Muscle of leg (tissue), 11 donors: ENCODE results near the gene MRPL44. TPM values are rescaled to one million over a fixed set of nuclear protein-coding genes. Genes with fewer than 3 reads are reported as not detected.
A peak's percentile ranks its signal among the peaks of the same experiment; 100 is the strongest.

ENCODE experiments used
- DNase-seq: peaks from one replicate; pipeline ENCODE4 v3.0.0; 2013
- H3K27ac ChIP-seq: one replicate; pipeline ENCODE4 v1.5.1; 2013; ENCODE audit warnings: mild to moderate bottlenecking, low read length, control low read depth
- H3K27me3 ChIP-seq: one replicate; pipeline ENCODE4 v1.6.1; 2013; ENCODE audit warnings: low read length; ENCODE audit not compliant: control insufficient read depth, insufficient read depth
- H3K36me3 ChIP-seq: one replicate; pipeline ENCODE4 v1.6.1; 2013; ENCODE audit warnings: low read length; ENCODE audit not compliant: control insufficient read depth, insufficient read depth
- H3K4me1 ChIP-seq: one replicate; pipeline ENCODE4 v1.6.1; 2013; ENCODE audit warnings: low read length; ENCODE audit not compliant: control insufficient read depth, insufficient read depth
- H3K4me3 ChIP-seq: one replicate; pipeline ENCODE4 v1.5.1; 2013; ENCODE audit warnings: low read length, control low read depth
- H3K9me3 ChIP-seq: replicated peaks from 2 replicates; pipeline ENCODE4 v1.6.1; 2013; ENCODE audit warnings: low read depth, low read length; ENCODE audit not compliant: control insufficient read depth
- WGBS: methylation state at CpG from one replicate; pipeline ENCODE4 v1.1.5; 2013; ENCODE audit warnings: missing lambda C conversion rate; ENCODE audit not compliant: insufficient coverage; 5-methylcytosine and 5-hydroxymethylcytosine counted together
- polyA plus RNA-seq, 8 donors: library from polyadenylated mRNA; unstranded; fragments of 120-200 nt; gene quantifications; one replicate each; pipeline versions ENCODE4 v1.2.1 to v1.2.3, GENCODE V29; 2013; ENCODE audit warnings: inconsistent platforms in 1 of 8, low replicate concordance in 1 of 8; ENCODE audit not compliant: insufficient read length in 8 of 8, insufficient read depth in 1 of 8
- total RNA-seq: library from RNA; stranded (reverse); fragments of 120-200 nt; gene quantifications from one replicate; pipeline ENCODE4 v1.2.4, GENCODE V29; 2013

MRPL44 gene
- total and polyA plus RNA-seq, 9 donors, result 25.2 to 30.9 (median 26.3) TPM

DNA sequence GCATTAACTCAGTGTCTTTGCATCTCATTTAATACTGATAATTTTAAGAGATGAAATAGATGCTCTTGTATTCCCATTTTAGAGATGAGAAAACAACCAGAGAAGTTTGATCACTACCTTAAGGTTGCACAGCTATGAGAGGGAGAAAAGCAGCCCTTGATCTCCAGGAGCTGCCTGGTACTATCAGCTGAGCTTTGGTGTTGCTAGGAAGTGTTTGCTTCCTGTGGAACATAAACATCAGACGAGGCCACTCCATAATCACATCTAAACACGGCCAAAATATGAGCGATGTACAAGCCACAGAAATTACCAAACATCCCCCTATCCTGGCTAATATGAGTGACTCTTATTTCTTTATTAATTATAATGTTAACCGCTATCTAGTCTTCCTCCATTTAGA is 11.5 kb upstream of the MRPL44 start:
- H3K4me1 ChIP-seq, result peaks cover 18% of the 10 kb centered on the region
- WGBS, result no CpG with 5 or more reads among the region's 4 CpGs
- no peak overlapping the region for H3K27ac ChIP-seq

DNA sequence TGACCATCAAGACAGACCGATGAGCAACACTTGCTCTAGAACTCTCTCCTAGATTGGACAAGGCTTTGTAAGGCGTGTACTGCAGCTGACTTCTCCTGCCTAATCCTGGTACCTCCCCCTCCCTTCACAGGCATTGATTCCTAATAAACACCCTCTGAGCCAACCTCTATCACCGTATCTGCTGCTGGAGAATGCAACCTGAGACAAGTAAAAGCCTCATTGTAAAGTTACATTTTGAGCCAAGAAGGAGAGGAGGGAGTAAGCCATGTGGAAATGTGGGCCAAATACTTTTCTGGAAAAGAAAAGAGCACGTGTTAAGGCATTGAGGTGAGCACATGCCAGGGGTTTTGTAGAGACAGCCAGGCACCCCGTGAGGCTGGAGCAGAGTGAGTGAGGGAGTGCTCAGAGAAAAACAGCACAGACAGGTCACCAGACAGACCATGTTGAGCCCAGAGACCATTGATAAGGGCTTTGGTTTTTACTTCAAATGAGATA is 9.5 kb upstream of the MRPL44 start:
- Histone ChIP-seq H3K4me3 (no peak overlapping the region), H3K4me1 (peaks cover 16% of the 10 kb centered on the region), H3K36me3 (no peaks in the 10 kb centered on the region), H3K27ac (no peak overlapping the region), H3K9me3 (no peaks in the 10 kb centered on the region), H3K27me3 (no peaks in the 10 kb centered on the region)
- DNase-seq, result no peak
- WGBS, result 17% methylated on average over 3 of the region's 5 CpGs

More for the DNA sequence above, 11.5 kb upstream of the MRPL44 start:
- H3K9me3 ChIP-seq, result no peaks in the 10 kb centered on the region
- peaks cover 3% of the 10 kb centered on the region for H3K36me3 ChIP-seq
- no peak overlapping the region for H3K4me3 ChIP-seq
- H3K27me3 ChIP-seq, result no peaks in the 10 kb centered on the region
- no peak for DNase-seq

DNA sequence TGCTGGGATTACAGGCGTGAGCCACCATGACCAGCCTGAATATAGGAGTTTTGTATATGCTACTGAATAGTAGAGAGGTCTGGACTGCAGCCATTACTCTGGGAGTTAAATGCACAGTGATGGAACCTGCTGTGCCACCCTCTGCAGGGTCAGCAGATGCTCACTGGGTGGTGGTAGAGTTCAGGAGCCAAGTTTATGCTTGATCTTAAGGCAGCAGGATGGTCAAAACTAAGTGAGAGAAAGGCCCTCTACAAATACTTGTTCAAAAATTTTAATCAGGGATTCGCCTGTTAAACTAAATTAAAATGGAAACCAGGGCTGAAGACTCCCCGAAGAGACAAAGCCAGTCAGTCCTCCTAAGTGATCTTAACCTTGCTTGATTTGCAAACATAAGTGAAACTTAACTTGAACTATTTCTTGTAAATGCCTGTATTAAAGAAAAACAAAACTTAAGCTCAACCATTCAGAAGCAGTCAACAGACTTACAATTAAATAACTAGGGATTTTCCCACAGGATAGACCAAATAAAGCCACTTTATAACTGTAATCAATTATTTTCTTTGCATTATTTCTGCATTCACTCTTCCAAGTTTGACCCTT is 7.9 kb upstream of the MRPL44 start:
- no CpG with 5 or more reads among the region's 3 CpGs for WGBS
- Histone ChIP-seq H3K27me3 (no peaks in the 10 kb centered on the region), H3K27ac (no peak overlapping the region), H3K9me3 (no peaks in the 10 kb centered on the region), H3K4me1 (peaks cover 8% of the 10 kb centered on the region), H3K36me3 (no peaks in the 10 kb centered on the region), H3K4me3 (no peak overlapping the region)
- DNase-seq, result no peak

DNA sequence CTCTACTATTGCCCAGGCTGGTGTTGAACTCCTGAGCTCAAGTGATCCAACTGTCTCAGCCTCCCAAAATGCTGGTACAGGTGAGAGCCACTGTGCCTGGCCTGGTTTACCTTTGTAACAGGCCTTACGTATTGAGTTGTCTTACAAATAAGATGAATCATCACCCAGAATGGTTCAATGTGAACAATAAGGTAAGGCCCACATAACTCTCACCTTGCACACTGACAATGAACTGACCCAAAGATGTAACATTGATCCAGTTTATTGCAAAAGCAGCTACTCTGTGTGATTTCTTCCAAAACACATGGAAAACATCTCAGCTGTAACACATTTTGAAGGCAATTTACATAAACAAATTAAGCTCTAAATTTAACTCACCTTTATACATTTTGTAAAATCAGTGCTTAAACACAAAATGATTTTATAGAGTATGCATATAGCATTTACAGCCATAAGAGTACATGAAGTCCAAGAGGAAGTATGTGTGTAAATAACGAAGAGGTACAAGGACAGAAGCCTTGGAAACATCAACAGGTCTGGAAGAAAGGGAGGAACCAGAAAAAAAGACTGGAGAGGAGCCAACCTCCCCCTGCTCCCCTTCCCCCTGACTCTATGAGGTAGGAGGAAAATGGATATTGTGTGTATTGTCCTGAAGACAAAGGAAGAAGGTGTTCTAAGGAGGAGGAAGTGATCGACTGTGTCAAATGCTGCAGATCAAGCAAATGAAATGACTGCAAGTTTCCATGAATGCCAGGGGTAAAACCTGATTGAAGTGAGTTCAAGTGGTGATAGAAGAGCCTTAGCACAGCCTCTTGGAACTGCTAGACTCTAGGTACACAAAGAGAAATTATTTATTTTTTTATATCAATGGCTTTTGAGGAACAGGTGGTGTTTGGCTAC is 6.6 kb upstream of the MRPL44 start:
- H3K27ac ChIP-seq, result no peak overlapping the region
- no peak overlapping the region for H3K4me3 ChIP-seq
- peaks cover 8% of the 10 kb centered on the region for H3K4me1 ChIP-seq
- no peaks in the 10 kb centered on the region for H3K36me3 ChIP-seq
- H3K9me3 ChIP-seq, result no peaks in the 10 kb centered on the region
- 69% methylated on average over 2 of the region's 3 CpGs for WGBS
- H3K27me3 ChIP-seq, result no peaks in the 10 kb centered on the region
- peak; percentile 27 for DNase-seq

DNA sequence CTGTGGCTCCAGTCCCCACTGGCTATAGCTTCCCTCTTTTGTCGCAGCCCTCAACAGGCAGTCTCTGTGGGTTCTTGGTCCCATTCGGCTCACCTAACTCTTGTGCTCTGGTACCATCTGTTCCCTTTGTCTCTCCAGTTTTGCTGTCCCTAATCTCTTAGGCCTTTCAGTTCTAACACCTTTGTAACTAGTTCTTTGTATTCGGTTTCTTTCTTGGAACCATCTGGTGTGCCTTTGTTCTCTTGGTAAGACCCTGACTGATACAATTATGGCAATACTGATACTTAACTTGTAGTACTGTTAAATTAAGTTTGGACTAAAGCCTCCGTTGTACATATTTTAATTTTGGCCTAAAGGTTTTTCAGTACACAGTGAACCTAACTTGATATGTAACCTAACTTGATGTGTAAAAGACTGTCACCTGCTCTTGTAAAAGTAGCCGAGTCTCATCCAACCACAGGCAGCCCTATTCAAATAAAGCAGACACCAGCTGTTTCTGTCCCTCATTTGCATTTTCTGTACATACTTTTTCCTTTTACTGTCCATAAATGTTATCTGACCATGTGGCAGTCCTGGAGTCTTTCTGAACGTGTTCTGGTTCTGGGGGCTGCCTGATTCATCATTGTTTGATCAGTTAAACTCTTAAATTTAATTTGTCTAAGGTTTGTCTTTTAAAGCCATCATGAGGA is 4.8 kb upstream of the MRPL44 start:
- H3K4me3 ChIP-seq, result no peak overlapping the region
- no peaks in the 10 kb centered on the region for H3K27me3 ChIP-seq
- H3K27ac ChIP-seq, result no peak overlapping the region
- DNase-seq, result peak; percentile 42
- peaks cover 12% of the 10 kb centered on the region for H3K4me1 ChIP-seq
- no peaks in the 10 kb centered on the region for H3K36me3 ChIP-seq
- no peaks in the 10 kb centered on the region for H3K9me3 ChIP-seq
- WGBS, result 96% methylated on average over 2 of the region's 6 CpGs

DNA sequence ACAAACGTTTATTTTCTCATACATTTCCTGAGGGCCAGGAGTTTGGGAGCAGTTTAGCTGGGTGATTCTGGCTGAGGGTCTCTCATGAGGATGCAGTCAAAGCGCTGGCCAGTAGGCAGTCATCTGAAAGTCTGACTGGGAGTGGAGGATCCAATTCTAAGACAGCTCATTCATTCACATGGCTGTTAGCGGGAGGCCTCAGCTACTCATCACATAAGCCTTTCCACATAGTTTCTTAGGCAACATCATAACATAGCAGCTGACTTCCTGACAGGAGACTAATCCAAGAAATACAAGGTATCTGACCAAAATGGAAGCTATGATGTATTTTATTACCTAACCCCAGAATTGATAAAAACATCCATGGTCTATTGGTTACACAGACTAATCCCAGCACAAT is 2.9 kb upstream of the MRPL44 start:
- H3K4me3 ChIP-seq, result no peak overlapping the region
- no peak for DNase-seq
- WGBS, result 60% methylated on average over 2 of the region's 3 CpGs
- H3K9me3 ChIP-seq, result no peaks in the 10 kb centered on the region
- H3K27me3 ChIP-seq, result no peaks in the 10 kb centered on the region
- peaks cover 8% of the 10 kb centered on the region for H3K4me1 ChIP-seq
- H3K27ac ChIP-seq, result no peak overlapping the region
- H3K36me3 ChIP-seq, result no peaks in the 10 kb centered on the region

DNA sequence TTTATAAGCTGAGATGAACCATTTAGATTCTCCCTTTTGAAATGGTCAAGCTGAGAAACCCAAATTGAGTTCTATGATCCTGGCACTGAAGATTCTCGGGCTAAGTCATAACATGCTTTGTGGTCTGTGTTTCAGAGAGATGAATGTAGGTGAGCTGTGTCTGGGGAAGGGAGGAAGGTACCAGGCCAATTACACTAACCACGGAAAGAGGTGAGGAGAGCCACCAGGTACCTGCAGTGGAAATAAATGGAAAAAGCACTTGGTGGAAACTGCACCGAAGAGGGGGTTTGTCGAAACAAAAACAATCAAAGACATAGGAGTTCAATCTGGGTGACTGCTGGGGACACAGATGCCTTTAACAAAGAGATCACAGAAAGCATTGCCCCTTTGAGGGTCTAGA is 963 bp upstream of the MRPL44 start:
- Histone ChIP-seq H3K4me3 (no peak overlapping the region), H3K36me3 (peaks cover 11% of the 10 kb centered on the region), H3K27me3 (no peaks in the 10 kb centered on the region), H3K9me3 (no peaks in the 10 kb centered on the region), H3K27ac (peak overlapping the region; percentile 88), H3K4me1 (peaks cover 13% of the 10 kb centered on the region)
- no peak for DNase-seq
- 83% methylated on average over 4 of the region's 4 CpGs for WGBS

DNA sequence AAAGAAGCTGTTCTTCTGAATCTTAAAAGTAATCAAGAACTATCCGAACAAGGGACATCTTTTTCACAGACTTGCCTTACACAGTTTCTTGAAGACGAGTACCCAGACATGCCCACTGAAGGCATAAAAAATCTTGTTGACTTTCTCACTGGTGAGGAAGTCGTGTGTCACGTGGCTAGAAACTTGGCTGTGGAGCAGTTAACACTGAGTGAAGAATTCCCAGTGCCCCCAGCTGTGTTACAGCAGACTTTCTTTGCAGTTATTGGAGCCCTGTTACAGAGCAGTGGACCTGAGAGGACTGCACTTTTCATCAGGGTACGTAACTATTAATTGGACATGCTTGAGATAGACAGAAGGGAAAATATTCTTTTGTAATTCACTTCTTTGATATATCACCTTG is 2.4 kb downstream of the MRPL44 start:
- Histone ChIP-seq H3K36me3 (peaks cover 14% of the 10 kb centered on the region), H3K9me3 (no peaks in the 10 kb centered on the region), H3K27ac (no peak overlapping the region), H3K4me1 (peaks cover 9% of the 10 kb centered on the region), H3K27me3 (no peaks in the 10 kb centered on the region), H3K4me3 (no peak overlapping the region)
- DNase-seq, result peak; percentile 44
- 60% methylated on average over 3 of the region's 5 CpGs for WGBS

DNA sequence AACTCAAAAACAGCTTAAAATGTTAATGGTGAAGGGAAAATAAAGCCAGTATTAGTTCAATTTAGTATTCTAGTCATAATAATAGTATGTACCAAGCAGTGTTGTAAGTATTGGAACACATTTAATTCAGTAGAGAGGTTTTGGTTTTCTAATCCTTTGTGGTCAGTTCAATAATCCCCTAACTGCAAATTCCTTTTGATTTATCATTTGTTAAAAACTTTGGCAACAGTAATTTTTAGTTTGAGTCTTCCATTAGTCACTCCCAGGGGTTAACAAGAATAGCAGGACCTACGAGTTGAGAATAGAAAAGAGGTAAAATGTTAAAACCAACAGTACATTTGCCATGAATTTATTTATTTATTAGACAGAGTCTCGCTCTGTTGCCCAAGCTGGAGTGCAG is 10.7 kb downstream of the MRPL44 start:
- DNase-seq, result no peak
- 60% methylated on average over 1 of the region's 2 CpGs for WGBS
- Histone ChIP-seq H3K36me3 (peaks cover 7% of the 10 kb centered on the region), H3K27me3 (no peaks in the 10 kb centered on the region), H3K4me3 (no peak overlapping the region), H3K4me1 (no peaks in the 10 kb centered on the region), H3K9me3 (no peaks in the 10 kb centered on the region), H3K27ac (no peak overlapping the region)

DNA sequence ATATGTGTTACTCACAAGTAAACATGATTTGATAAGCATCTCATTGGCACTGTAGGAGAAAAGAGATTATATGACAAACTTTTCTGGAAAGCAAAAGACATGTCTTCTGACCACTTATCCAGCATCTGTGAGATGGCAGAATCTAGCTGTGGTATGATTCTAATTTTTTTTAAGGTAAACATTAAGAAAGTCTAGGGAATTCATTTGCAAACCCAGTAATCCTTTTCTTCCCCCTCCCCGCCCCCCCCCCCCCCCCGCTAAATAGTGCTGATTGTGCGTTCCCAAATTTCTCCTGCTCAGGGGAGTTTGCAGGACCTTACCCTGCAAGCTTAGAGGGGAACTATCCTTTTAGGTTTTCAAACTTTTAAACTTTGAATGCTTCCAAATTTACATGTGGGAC is 12.1 kb downstream of the MRPL44 start:
- DNase-seq, result no peak
- no peak overlapping the region for H3K27ac ChIP-seq
- no peaks in the 10 kb centered on the region for H3K4me1 ChIP-seq
- H3K27me3 ChIP-seq, result no peaks in the 10 kb centered on the region
- H3K36me3 ChIP-seq, result peaks cover 7% of the 10 kb centered on the region
- WGBS, result no CpG with 5 or more reads among the region's 3 CpGs
- H3K9me3 ChIP-seq, result no peaks in the 10 kb centered on the region
- no peak overlapping the region for H3K4me3 ChIP-seq
